ENCODE measurements around the gene SENP5. TPM values are rescaled to one million over a fixed set of nuclear protein-coding genes. Genes with fewer than 3 reads are reported as not detected.

Gene SENP5
- total RNA-seq, 1 donor from 2014 or later, result 39.2 TPM

- FAIRE-seq (no peak), DNase-seq (ENCODE audit: low read depth) (no peak)
- no peaks in the 10 kb centered on the region for H3K27me3 ChIP-seq (ENCODE audit: control insufficient read depth, insufficient read depth, low read length)
Measured at GRCh38 chr3:196976941-196977340, 109.2 kb downstream of the SENP5 start.

GRCh38 chr3:196979545-196979944 lies 111.8 kb downstream of the SENP5 start:
- no peak for FAIRE-seq
- H3K36me3 ChIP-seq (ENCODE audit: control insufficient read depth, insufficient read depth, low read length), result no peaks in the 10 kb centered on the region
- no peaks in the 10 kb centered on the region for H3K27me3 ChIP-seq (ENCODE audit: control insufficient read depth, insufficient read depth, low read length)
- no peak for TF ChIP-seq CTCF (IDR thresholded peaks at IDR 0.05; ENCODE audit: insufficient read depth, low read length, severe bottlenecking)
- H3K4me3 ChIP-seq (ENCODE audit: low read depth, low read length), result no peak overlapping the region
- DNase-seq (ENCODE audit: low read depth), result no peak

More at GRCh38 chr3:196976941-196977340, 109.2 kb downstream of the SENP5 start:
- Histone ChIP-seq H3K36me3 (ENCODE audit: control insufficient read depth, insufficient read depth, low read length) (no peaks in the 10 kb centered on the region), H3K4me3 (ENCODE audit: low read depth, low read length) (no peak overlapping the region)
- no peak for TF ChIP-seq CTCF (IDR thresholded peaks at IDR 0.05; ENCODE audit: insufficient read depth, low read length, severe bottlenecking)

GRCh38 chr3:196981657-196982056 lies 113.9 kb downstream of the SENP5 start:
- no peak for TF ChIP-seq CTCF (IDR thresholded peaks at IDR 0.05; ENCODE audit: insufficient read depth, low read length, severe bottlenecking)
- Histone ChIP-seq H3K4me3 (ENCODE audit: low read depth, low read length) (no peak overlapping the region), H3K27me3 (ENCODE audit: control insufficient read depth, insufficient read depth, low read length) (no peaks in the 10 kb centered on the region), H3K36me3 (ENCODE audit: control insufficient read depth, insufficient read depth, low read length) (no peaks in the 10 kb centered on the region)
- no peak for FAIRE-seq
- DNase-seq (ENCODE audit: low read depth), result no peak

- no peak for TF ChIP-seq CTCF (IDR thresholded peaks at IDR 0.05; ENCODE audit: insufficient read depth, low read length, severe bottlenecking)
- no peak overlapping the region for H3K4me3 ChIP-seq (ENCODE audit: low read depth, low read length)
- DNase-seq (ENCODE audit: low read depth), result no peak
- FAIRE-seq, result no peak
- H3K36me3 ChIP-seq (ENCODE audit: control insufficient read depth, insufficient read depth, low read length), result no peaks in the 10 kb centered on the region
- H3K27me3 ChIP-seq (ENCODE audit: control insufficient read depth, insufficient read depth, low read length), result no peaks in the 10 kb centered on the region
Measured at GRCh38 chr3:196983186-196983585, 115.5 kb downstream of the SENP5 start.

Other genes with a start within 250 kb of the SENP5 start
- gene NRROS, start 228.2 kb upstream of the SENP5 start, total RNA-seq, result not detected in 2 replicates
- gene CEP19, start 155.7 kb upstream of the SENP5 start, total RNA-seq, result 1.3 and 1.5 TPM in 2 replicates
- 22.4 and 26.2 TPM in 2 replicates for gene PIGX, start 155.5 kb upstream of the SENP5 start, total RNA-seq
- 36.2 and 36.9 TPM in 2 replicates for gene PAK2, start 128.1 kb upstream of the SENP5 start, total RNA-seq
- gene NCBP2, start 74.6 kb downstream of the SENP5 start, total RNA-seq, result 78.7 and 94.0 TPM in 2 replicates
- 1.6 and 1.7 TPM in 2 replicates for gene PIGZ, start 100.9 kb downstream of the SENP5 start, total RNA-seq
- gene MELTF, start 161.9 kb downstream of the SENP5 start, total RNA-seq, result 2.1 and 4.6 TPM in 2 replicates

Data from bronchial epithelial cell (primary cell).